HG03196 (cell line): ENCODE measurements around the gene TMEM236.

ENCODE experiments used
- ATAC-seq: cut with Tn5 transposase; IDR thresholded peaks from one replicate; pipeline ENCODE4 v1.9.1; 2021; ENCODE audit not compliant: unreplicated experiment

The TMEM236 gene

GRCh38 chr10:17740668-17741067 is 11.3 kb upstream of the TMEM236 start:
- no peak for ATAC-seq

GRCh38 chr10:17742918-17743317 is 9.1 kb upstream of the TMEM236 start:
- ATAC-seq = no peak

GRCh38 chr10:17743437-17743836 is 8.6 kb upstream of the TMEM236 start:
- ATAC-seq = no peak

- no peak for ATAC-seq
These were observed 7.6 kb upstream of the TMEM236 start for GRCh38 chr10:17744341-17744861.

GRCh38 chr10:17747883-17748550 is 4.0 kb upstream of the TMEM236 start:
- no peak for ATAC-seq

- ATAC-seq = no peak
These were observed 2.1 kb upstream of the TMEM236 start for GRCh38 chr10:17749890-17750289.

GRCh38 chr10:17756557-17757217 is 4.7 kb downstream of the TMEM236 start:
- peak; percentile 92 for ATAC-seq

- ATAC-seq = no peak
These were observed 6.2 kb downstream of the TMEM236 start for GRCh38 chr10:17758200-17758599.

GRCh38 chr10:17758896-17759295 is 6.9 kb downstream of the TMEM236 start:
- ATAC-seq = no peak

- no peak for ATAC-seq
These were observed 12.1 kb downstream of the TMEM236 start for GRCh38 chr10:17764142-17764541.

- ATAC-seq = no peak
These were observed 13.6 kb downstream of the TMEM236 start for GRCh38 chr10:17765602-17766001.

GRCh38 chr10:17766731-17767130 is 14.7 kb downstream of the TMEM236 start:
- ATAC-seq = no peak

- no peak for ATAC-seq
These were observed 16.5 kb downstream of the TMEM236 start for GRCh38 chr10:17768496-17768895.

- ATAC-seq = no peak
These were observed 17.0 kb downstream of the TMEM236 start for GRCh38 chr10:17768957-17769356.

- ATAC-seq = no peak
These were observed 19.0 kb downstream of the TMEM236 start for GRCh38 chr10:17771017-17771416.

GRCh38 chr10:17779784-17780183 is 27.8 kb downstream of the TMEM236 start:
- no peak for ATAC-seq

GRCh38 chr10:17780727-17781126 is 28.7 kb downstream of the TMEM236 start:
- ATAC-seq = no peak

GRCh38 chr10:17781856-17782255 is 29.9 kb downstream of the TMEM236 start:
- ATAC-seq = no peak

GRCh38 chr10:17782921-17783665 is 31.1 kb downstream of the TMEM236 start:
- no peak for ATAC-seq

GRCh38 chr10:17783751-17784150 is 31.8 kb downstream of the TMEM236 start:
- no peak for ATAC-seq

GRCh38 chr10:17784688-17785087 is 32.7 kb downstream of the TMEM236 start:
- no peak for ATAC-seq
